Neural cell (in vitro differentiated cells): ENCODE results near the gene RARS1. TPM values are rescaled to one million over a fixed set of nuclear protein-coding genes. Genes with fewer than 3 reads are reported as not detected.

Source experiments
- H2AFZ ChIP-seq: fragments of 200-600, 300-800 bp; sonication (generic), shearing (Covaris generic); 2 replicates; pipeline ENCODE4 v1.6.0; 2014; ENCODE audit warnings: low read depth, mild to moderate bottlenecking, antibody characterized with exemption, low read length, moderate library complexity
- H3F3A ChIP-seq: fragments of 200-600 bp; shearing (Covaris generic); 2 replicates; pipeline ENCODE4 v1.6.1; 2016; ENCODE audit warnings: mild to moderate bottlenecking, moderate library complexity, mixed read lengths, antibody characterized with exemption, low read length; ENCODE audit not compliant: insufficient read depth, poor library complexity, severe bottlenecking
- H3K27ac ChIP-seq: fragments of 200-600, 300-800 bp; sonication (generic), shearing (Covaris generic); 2 replicates; pipeline ENCODE4 v1.5.1; 2014; ENCODE audit warnings: mild to moderate bottlenecking, low read length, moderate library complexity
- H3K27me3 ChIP-seq: fragments of 300-800, 200-600 bp; sonication (generic), shearing (Covaris generic); 2 replicates; pipeline ENCODE4 v1.6.0; 2014; ENCODE audit warnings: mild to moderate bottlenecking, low read depth, low read length, moderate library complexity; ENCODE audit not compliant: insufficient read depth
- H3K36me3 ChIP-seq: fragments of 300-800, 200-600 bp; sonication (generic), shearing (Covaris generic); 2 replicates; pipeline ENCODE4 v1.5.1; 2014; ENCODE audit warnings: mild to moderate bottlenecking, antibody characterized with exemption, low read length, moderate library complexity; ENCODE audit not compliant: insufficient read depth
- H3K4me2 ChIP-seq: fragments of 300-800, 200-600 bp; sonication (generic), shearing (Covaris generic); 2 replicates; pipeline ENCODE4 v1.6.0; 2014; ENCODE audit warnings: mild to moderate bottlenecking, low read length
- H3K4me3 ChIP-seq: fragments of 300-800, 200-600 bp; sonication (generic), shearing (Covaris generic); 2 replicates; pipeline ENCODE4 v1.5.1; 2014; ENCODE audit warnings: mild to moderate bottlenecking, low read length, moderate library complexity
- H3K79me2 ChIP-seq: fragments of 200-600 bp; shearing (Covaris generic); replicated peaks from 2 replicates; pipeline ENCODE4 v1.6.0; 2014; ENCODE audit warnings: mild to moderate bottlenecking, low read length, moderate library complexity; ENCODE audit not compliant: insufficient read depth
- H3K9ac ChIP-seq: fragments of 300-800, 200-600 bp; sonication (generic), shearing (Covaris generic); 2 replicates; pipeline ENCODE4 v1.6.1; 2016; ENCODE audit warnings: mild to moderate bottlenecking, low read length, mixed read lengths
- H3K9me2 ChIP-seq: fragments of 200-600 bp; shearing (Covaris generic); 2 replicates; pipeline ENCODE4 v1.6.1; 2016; ENCODE audit warnings: mild to moderate bottlenecking, low read length, mixed read lengths; ENCODE audit not compliant: insufficient read depth
- H3K9me3 ChIP-seq: fragments of 200-600, 300-800 bp; sonication (generic), shearing (Covaris generic); 2 replicates; pipeline ENCODE4 v1.6.1; 2016; ENCODE audit warnings: mild to moderate bottlenecking, mixed run types, low read length, moderate library complexity, mixed read lengths
- H4K20me1 ChIP-seq: fragments of 200-600 bp; shearing (Covaris generic); 2 replicates; pipeline ENCODE4 v1.6.1; 2016; ENCODE audit warnings: mild to moderate bottlenecking, mixed run types; ENCODE audit not compliant: insufficient read depth
- EP300 ChIP-seq: fragments of 450-650 bp; conservative IDR thresholded peaks from 2 replicates; pipeline ENCODE4 v1.6.1; 2014; ENCODE audit warnings: antibody characterized with exemption, mild to moderate bottlenecking, moderate library complexity; ENCODE audit not compliant: poor library complexity, severe bottlenecking
- EZH2 ChIP-seq: fragments of 200-600, 300-800 bp; shearing (Covaris generic), sonication (generic); IDR thresholded peaks from 2 replicates; pipeline ENCODE4 v1.6.1; 2014; ENCODE audit warnings: antibody characterized with exemption, low read length, borderline replicate concordance, mild to moderate bottlenecking; ENCODE audit not compliant: insufficient read depth, poor library complexity, severe bottlenecking
- MXI1 ChIP-seq: fragments of 450-650 bp; conservative IDR thresholded peaks from 2 replicates; pipeline ENCODE4 v1.6.1; 2014; ENCODE audit warnings: antibody characterized with exemption, mild to moderate bottlenecking; ENCODE audit not compliant: poor library complexity, severe bottlenecking
- POLR2AphosphoS5 ChIP-seq: IDR thresholded peaks from 2 replicates; pipeline ENCODE4 v1.6.1; 2012
- RAD21 ChIP-seq: fragments of 450-650 bp; conservative IDR thresholded peaks from 2 replicates; pipeline ENCODE4 v1.6.1; 2014; ENCODE audit warnings: antibody characterized with exemption, mild to moderate bottlenecking, moderate library complexity
- SMC3 ChIP-seq: fragments of 450-650 bp; conservative IDR thresholded peaks from 2 replicates; pipeline ENCODE4 v1.6.1; 2014; ENCODE audit warnings: antibody characterized with exemption, mild to moderate bottlenecking, moderate library complexity; ENCODE audit not compliant: poor library complexity
- TAF1 ChIP-seq: IDR thresholded peaks from 2 replicates; pipeline ENCODE4 v1.6.1; 2012; ENCODE audit warnings: low read depth
- polyA plus RNA-seq: library from polyadenylated mRNA; depleted of rRNA; stranded (reverse); fragments of >200 nt; gene quantifications from 2 replicates; pipeline ENCODE4 v1.2.3, GENCODE V29; 2014
- TF ChIP-seq, protein P1 (sequence below): fragments of 450-650 bp; IDR thresholded peaks from 2 replicates; pipeline ENCODE4 v1.5.1; 2014; ENCODE audit warnings: antibody characterized with exemption, mild to moderate bottlenecking, moderate library complexity; ENCODE audit not compliant: poor library complexity, severe bottlenecking
- TF ChIP-seq, protein P2 (sequence below): IDR thresholded peaks from 2 replicates; pipeline ENCODE4 v1.6.1; 2012; ENCODE audit warnings: borderline replicate concordance

RARS1 gene
- polyA plus RNA-seq, 1 donor from 2014 or later = 140 TPM

DNA sequence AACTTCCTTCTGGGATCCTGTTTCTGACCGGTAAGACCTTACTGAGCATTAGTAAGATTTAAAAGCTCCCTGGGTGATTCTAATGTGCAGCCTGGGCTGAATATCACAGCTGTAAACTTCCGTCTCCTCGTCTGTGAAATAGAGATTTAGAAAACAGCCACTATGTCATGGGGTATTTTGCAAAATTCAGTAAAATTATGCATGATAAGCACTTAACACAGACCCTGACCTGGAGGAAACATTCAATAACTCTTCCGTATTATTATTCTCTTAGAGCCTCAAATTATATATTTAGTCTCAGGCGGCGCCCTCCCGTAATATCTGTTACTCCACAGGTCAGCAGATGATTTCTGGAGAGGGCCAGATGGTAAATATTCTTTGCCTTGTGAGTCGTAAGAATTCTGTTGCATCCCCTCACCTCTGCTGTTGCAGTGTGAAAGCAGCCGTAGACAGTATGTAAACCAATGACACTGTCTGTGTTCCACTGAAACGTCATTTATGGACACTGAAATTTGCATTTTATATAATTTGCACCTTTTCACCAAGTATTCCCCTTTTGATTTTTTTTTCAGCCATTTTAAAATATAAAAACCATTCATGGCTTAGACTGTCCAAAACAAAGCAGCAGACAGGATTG, 39.2 kb upstream of the RARS1 start:
- no peak overlapping the region for H3K4me3 ChIP-seq
- H3K9me3 ChIP-seq = no peaks in the 10 kb centered on the region
- no peaks in the 10 kb centered on the region for H3K79me2 ChIP-seq
- H3F3A ChIP-seq = no peaks in the 10 kb centered on the region
- H3K27me3 ChIP-seq = no peaks in the 10 kb centered on the region
- TF ChIP-seq EZH2 (no peak), EP300 (no peak), MXI1 (no peak), POLR2AphosphoS5 (no peak)
- TF ChIP-seq, protein P1, sequence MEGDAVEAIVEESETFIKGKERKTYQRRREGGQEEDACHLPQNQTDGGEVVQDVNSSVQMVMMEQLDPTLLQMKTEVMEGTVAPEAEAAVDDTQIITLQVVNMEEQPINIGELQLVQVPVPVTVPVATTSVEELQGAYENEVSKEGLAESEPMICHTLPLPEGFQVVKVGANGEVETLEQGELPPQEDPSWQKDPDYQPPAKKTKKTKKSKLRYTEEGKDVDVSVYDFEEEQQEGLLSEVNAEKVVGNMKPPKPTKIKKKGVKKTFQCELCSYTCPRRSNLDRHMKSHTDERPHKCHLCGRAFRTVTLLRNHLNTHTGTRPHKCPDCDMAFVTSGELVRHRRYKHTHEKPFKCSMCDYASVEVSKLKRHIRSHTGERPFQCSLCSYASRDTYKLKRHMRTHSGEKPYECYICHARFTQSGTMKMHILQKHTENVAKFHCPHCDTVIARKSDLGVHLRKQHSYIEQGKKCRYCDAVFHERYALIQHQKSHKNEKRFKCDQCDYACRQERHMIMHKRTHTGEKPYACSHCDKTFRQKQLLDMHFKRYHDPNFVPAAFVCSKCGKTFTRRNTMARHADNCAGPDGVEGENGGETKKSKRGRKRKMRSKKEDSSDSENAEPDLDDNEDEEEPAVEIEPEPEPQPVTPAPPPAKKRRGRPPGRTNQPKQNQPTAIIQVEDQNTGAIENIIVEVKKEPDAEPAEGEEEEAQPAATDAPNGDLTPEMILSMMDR = no peak
- H4K20me1 ChIP-seq = no peaks in the 10 kb centered on the region
- no peak overlapping the region for H3K4me2 ChIP-seq
- H3K9ac ChIP-seq = no peak overlapping the region
- H3K27ac ChIP-seq = no peak overlapping the region
- H3K9me2 ChIP-seq = no peaks in the 10 kb centered on the region
- no peak overlapping the region for H2AFZ ChIP-seq
- H3K36me3 ChIP-seq = no peaks in the 10 kb centered on the region

DNA sequence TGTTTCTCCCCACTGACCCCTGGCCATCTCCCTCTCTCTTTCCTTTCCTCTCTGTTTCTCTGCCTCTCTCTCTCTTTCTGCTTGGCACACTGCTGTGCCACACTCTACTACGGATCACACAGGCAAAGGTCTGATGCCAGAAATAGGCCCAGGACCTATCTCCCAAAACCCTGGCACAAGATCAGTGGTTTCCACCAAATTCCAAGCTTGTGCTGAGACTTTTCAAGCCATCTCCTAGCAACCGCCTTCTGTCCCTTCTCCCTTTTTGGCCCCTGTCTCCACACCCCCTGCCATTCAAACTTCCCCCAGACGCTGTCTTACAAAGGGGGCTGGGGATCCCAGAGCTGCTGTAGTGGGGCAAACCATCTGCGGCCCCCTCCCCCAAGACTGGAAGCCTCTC, 38.5 kb upstream of the RARS1 start:
- TF ChIP-seq, protein P2, sequence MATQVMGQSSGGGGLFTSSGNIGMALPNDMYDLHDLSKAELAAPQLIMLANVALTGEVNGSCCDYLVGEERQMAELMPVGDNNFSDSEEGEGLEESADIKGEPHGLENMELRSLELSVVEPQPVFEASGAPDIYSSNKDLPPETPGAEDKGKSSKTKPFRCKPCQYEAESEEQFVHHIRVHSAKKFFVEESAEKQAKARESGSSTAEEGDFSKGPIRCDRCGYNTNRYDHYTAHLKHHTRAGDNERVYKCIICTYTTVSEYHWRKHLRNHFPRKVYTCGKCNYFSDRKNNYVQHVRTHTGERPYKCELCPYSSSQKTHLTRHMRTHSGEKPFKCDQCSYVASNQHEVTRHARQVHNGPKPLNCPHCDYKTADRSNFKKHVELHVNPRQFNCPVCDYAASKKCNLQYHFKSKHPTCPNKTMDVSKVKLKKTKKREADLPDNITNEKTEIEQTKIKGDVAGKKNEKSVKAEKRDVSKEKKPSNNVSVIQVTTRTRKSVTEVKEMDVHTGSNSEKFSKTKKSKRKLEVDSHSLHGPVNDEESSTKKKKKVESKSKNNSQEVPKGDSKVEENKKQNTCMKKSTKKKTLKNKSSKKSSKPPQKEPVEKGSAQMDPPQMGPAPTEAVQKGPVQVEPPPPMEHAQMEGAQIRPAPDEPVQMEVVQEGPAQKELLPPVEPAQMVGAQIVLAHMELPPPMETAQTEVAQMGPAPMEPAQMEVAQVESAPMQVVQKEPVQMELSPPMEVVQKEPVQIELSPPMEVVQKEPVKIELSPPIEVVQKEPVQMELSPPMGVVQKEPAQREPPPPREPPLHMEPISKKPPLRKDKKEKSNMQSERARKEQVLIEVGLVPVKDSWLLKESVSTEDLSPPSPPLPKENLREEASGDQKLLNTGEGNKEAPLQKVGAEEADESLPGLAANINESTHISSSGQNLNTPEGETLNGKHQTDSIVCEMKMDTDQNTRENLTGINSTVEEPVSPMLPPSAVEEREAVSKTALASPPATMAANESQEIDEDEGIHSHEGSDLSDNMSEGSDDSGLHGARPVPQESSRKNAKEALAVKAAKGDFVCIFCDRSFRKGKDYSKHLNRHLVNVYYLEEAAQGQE = no peak
- no peak for TF ChIP-seq TAF1
- TF ChIP-seq, protein P1 = no peak
- no peak for TF ChIP-seq RAD21
- no peak for TF ChIP-seq SMC3
- TF ChIP-seq POLR2AphosphoS5 = no peak
- TF ChIP-seq EZH2 = no peak
- TF ChIP-seq MXI1 = no peak
- no peak for TF ChIP-seq EP300
- H3K4me2 ChIP-seq = no peak overlapping the region

More for the DNA sequence above, 38.5 kb upstream of the RARS1 start:
- Histone ChIP-seq H3K79me2 (no peaks in the 10 kb centered on the region), H3K27ac (no peak overlapping the region), H4K20me1 (no peaks in the 10 kb centered on the region), H2AFZ (no peak overlapping the region), H3F3A (no peaks in the 10 kb centered on the region), H3K27me3 (no peaks in the 10 kb centered on the region), H3K9me2 (no peaks in the 10 kb centered on the region), H3K9me3 (no peaks in the 10 kb centered on the region), H3K4me3 (no peak overlapping the region), H3K36me3 (no peaks in the 10 kb centered on the region), H3K9ac (no peak overlapping the region)
